Stimulated activated CD8-positive, alpha-beta memory T cell treated with anti-CD3 and anti-CD28 coated beads, Interleukin-7, amount 100 ng/mL, for 24 hours (primary cell): Measurements from ENCODE around the gene MPND.
A peak's percentile ranks its signal among the peaks of the same experiment; 100 is the strongest.

Experiments
- DNase-seq: peaks from one replicate; pipeline ENCODE4 v3.0.0-alpha.2; 2020; ENCODE audit warnings: low read depth

The MPND gene

GRCh38 chr19:4379383-4380253 is 36.3 kb downstream of the MPND start:
- no peak for DNase-seq

DNA sequence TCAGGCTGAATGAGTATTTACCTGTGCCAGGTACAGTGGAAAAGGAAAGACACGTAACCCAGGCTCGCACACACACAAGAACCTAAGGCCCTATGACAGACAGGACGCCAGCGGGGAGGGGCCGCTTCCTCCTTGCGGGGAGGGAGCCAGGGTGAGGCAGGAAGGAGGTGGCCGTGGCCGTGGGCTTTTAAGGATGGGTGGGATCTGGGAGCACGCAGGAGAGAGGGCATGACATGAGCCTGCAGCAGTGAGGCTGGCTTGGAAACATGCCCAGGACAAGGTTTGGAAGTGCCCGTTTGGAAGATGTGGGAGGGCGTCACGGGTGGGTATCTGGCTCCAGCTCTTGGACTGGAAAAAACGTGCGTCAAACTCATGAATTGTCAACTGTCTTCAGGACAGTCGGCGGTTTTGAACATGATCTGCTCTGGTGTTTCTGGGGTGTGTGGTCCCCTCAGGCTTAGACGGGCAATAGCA is 36.9 kb downstream of the MPND start:
- DNase-seq, result no peak

GRCh38 chr19:4385291-4386040 is 42.1 kb downstream of the MPND start:
- no peak for DNase-seq

GRCh38 chr19:4386041-4386782 is 42.9 kb downstream of the MPND start:
- no peak for DNase-seq

GRCh38 chr19:4388337-4389063 is 45.1 kb downstream of the MPND start:
- no peak for DNase-seq

DNA sequence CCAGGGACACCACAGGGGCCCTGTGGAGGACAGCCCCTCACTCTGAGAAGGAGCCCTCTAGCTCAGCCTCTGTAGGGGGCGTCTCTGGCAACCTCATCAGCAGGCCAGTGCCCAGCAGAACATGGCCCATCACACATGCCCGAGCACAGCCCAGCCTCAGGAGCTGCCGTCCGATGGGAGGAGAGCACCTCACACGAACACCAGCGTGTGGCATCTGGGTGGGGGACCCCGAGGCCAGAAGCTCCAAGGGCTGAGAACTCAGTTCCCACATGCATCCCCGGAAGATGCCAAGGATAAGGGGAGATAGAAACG is 45.7 kb downstream of the MPND start:
- DNase-seq, result no peak

- no peak for DNase-seq
Observed at GRCh38 chr19:4389511-4390016, 46.2 kb downstream of the MPND start.

DNA sequence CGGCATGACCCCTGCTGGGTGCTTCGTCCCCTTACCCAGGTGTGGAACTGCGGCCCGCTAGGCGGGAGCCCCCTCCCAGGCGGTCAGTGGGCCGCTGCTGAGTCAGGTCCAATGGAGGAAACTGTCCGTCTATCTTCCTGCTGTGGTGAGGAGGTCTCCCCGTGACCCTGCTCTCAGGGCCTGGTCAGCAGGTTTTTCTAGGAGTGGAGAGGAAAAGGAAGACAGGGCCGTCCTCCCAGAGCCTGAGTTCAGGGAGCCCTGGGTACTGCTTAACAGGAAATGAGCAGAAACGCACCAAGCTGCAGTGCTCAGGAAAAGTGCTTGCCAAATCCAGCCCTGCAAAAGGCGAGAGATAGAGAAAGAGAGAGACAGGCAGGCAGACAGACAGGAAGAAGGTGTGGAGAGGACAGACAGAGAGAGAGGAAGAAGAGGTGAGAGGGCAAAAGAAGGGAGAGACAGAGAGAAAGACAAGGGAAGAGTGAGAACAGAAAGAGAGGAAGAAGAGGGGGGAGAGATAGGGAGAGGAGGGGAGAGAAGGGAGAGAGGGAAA is 46.7 kb downstream of the MPND start:
- DNase-seq, result no peak

DNA sequence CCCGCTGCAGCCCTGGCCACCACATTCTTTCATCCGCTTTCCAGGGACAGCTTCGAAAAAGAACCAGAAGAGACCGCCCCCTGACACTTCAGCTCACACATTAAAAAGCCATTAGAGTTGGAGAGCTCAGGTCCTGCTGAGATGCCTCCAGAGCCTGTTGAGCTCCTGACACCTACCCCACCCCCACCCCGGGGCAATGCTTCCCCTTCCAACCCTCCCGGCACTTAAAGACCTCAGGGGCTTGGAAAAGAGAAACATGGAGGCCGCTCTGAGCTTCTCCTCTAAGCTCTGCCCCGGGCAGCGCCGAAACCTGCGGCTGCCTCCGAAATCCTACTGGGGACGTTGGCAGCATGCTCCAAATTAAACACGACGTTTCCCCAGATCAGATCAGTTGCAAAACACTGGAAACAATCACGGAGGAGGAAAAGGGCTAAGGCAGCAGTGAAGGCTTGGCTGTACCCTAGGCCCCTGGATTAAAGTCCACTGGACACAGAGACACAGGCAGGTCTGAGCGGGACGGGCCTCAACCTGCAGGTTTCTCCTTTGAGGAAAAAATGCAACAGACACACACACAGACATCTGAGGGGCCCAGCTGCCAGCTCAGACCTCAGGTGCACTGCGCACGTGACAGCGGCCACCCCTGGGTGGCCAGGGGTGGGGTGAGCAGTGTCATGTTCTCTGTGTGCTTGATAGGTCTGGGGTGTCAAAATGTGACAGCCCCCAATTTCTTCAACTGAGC is 47.4 kb downstream of the MPND start:
- DNase-seq, result no peak

DNA sequence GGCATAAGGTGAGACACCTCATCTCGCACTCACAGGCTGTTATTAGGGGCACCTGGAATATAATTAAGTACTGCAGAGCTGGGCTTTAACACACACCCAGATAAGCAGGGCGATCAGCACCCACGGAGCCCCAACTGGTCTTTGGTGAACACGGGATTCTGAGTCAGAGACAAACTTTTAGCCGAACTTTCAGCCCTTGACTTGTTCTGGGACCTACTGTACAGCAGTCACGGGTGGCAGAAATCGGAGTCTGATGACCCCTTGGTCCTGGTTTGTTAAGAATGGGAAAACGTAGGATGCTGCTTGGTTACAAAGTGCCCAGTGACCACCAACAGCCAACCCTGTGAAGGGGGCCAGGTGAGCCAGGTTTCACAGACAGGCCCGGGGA is 47.9 kb downstream of the MPND start:
- no peak for DNase-seq

DNA sequence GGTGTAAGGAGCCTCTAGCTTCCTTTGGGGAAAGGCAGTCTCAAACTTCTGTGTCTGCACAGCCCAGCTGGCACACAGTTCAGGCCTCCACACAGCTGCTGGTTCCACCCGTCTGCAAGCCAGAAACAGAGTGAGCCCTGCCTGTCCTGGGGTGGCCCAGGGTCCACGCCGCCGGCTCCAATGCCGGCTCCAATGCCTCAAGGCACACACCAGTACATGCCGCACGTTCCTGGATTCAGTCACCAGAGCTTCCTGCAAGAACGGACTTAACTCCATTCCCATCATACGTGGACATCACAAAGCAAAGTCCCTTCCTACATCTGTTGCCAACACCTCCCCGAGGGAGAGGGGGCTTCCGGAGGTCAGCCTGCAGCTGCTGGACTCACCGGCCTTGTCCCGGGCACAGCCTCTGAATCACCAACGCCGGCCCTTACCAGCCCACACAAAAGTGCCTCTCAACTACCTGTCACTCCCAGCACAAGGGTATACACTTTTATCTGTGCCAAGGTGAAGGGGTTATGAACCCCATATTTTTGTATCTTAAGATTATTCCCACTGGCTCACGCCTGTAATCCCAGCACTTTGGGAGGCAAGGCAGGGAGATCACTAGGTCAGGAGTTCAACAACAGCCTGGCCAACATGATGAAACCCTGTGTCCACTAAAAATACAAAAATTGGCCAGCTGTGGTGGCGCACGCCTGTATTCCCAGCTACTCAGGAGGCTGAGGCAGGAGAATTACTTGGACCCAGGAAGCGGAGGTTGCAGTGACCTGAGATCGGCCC is 48.5 kb downstream of the MPND start:
- no peak for DNase-seq

DNA sequence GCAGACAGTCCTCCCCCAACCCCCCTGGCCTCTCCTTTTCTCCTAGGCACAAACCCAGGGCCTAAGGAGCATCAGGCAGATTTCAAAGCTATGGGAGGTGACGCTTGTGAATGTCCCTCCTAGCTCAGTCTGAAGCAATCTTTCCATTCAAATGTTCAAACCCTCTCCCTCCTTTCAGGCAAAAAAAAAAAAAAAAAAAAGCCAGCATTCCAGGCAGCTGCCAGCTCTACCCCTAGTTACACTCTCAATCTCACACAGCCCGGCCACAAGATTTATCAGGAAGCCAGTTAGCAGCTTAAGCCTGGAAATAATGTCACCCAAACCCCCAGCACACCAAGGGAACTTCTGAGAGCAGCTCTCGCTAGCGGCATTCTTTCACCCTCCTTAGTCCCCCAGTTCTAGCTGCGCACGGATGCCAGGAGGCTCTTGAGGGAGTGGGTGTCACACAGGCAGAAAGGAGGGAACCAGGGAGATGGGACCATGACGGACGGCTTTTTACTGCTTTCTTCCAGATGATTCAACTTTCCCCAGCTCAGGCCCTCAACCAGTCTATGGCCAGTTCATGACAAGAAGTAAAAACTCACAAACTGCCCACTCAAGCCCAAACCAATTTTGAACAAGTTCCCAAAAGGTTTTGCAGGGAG is 50.7 kb downstream of the MPND start:
- no peak for DNase-seq

- no peak for DNase-seq
Observed at GRCh38 chr19:4396949-4397783, 53.8 kb downstream of the MPND start.

GRCh38 chr19:4399812-4400134 is 56.4 kb downstream of the MPND start:
- no peak for DNase-seq

- peak; percentile 90 for DNase-seq
Observed at GRCh38 chr19:4400135-4400936, 57.0 kb downstream of the MPND start, which contains the start of gene SH3GL1. TSS of gene SH3GL1 (minus strand) at chr19:4400547. CDS start at chr19:4400368, 179 bp downstream.

DNA sequence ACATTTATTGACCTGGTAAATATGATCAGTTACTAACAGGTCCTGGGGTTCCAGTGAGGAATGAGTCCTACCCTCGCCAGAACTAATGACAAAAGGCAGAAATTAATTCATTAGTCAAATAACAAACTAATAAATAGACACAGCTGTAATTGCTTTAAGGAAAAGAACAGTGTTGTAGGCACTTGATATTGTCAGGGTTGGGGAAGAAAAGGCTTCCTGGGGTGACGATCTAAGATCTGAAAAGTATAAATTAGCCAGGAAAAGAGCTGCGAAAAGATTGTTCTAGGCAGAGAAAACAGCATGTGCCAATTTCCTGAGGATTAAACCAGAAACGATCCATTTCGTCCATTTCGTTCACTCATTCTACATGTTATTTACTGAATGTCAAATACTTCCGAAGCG is 58.4 kb downstream of the MPND start:
- no peak for DNase-seq

DNA sequence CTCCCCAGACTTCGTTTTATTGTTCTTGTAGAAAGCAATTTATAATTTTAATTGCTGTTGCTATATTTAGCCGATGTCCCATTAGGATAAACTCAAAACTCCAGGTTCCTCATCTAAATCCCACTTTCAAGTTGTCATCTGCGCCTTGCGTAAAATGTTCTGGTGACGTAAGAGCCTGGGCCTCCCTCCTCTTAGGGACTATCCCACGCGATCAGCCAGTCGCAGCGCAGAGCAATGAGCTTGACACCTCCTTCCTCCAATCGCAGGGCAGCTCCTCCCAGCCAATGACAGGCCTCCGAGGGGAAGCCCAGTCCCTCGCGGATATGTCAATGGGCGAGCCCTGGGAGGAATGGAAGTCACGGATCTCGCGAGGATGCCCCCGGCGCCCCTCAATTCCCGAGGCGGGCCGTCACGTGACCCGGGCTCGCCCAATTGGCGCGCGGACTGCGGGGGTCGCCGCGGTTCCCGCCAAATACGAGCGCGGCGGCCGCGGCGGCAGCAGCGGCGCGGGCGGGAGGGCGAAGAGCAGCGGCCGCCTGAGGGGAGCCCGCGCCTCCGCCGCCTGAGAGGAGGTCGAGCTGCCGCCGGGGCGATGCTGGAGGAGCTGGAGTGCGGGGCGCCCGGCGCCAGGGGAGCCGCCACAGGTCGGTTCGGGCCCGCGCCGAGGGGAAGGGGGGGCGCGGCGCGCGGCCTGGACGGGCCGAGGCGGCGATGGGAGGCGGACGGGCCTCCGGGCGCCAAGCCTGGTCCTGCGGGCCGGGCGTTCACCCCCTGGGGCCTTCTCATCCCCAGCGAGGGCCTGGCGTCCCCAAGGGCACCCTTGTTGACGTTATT is 59.0 kb downstream of the MPND start, which contains the start of gene CHAF1A:
TSS of gene CHAF1A (plus strand) at position 470 of the 834 bp plus-strand sequence. CDS start at position 593, 123 bp downstream.
- peak; percentile 96 for DNase-seq
